D721Med (cell line): Measurements from ENCODE around the gene RCVRN.

ENCODE experiments used
- DNase-seq: peaks from one replicate; pipeline ENCODE4 v3.0.0; 2011; ENCODE audit warnings: low spot score; ENCODE audit not compliant: insufficient read length
- FAIRE-seq: peaks from 2 replicates; lab custom pipeline; 2011; peaks lifted over from hg19 to GRCh38; lab: Jason Lieb, UNC
- TF ChIP-seq, protein P1 (sequence below): IDR thresholded peaks from 2 replicates; pipeline ENCODE4 v1.5.1; 2012; ENCODE audit warnings: mild to moderate bottlenecking, control low read depth; ENCODE audit not compliant: insufficient read depth; ENCODE audit errors: missing control alignments

RCVRN gene

DNA sequence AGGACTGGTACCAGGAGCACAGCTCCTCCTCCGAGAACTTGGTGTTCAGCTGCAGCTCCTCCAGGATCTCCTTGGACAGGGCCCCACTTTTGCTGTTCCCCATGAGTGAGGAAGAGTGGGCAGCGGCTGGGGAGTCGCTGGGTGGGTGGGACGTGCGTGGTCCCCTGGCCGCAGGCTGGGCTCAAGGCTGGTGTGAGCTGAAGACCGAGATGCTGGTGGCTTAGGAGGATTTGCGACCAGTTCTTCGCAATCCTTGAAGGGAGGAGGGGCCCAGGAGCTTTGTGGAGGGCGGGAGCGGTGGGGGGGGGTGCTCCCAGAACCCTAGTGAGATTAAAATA, at the start of gene RCVRN:
TSS of gene RCVRN (minus strand) at position 194 of the 338 bp plus-strand sequence. CDS start at position 103, 91 bp downstream.
- FAIRE-seq, result no peak
- TF ChIP-seq, protein P1, sequence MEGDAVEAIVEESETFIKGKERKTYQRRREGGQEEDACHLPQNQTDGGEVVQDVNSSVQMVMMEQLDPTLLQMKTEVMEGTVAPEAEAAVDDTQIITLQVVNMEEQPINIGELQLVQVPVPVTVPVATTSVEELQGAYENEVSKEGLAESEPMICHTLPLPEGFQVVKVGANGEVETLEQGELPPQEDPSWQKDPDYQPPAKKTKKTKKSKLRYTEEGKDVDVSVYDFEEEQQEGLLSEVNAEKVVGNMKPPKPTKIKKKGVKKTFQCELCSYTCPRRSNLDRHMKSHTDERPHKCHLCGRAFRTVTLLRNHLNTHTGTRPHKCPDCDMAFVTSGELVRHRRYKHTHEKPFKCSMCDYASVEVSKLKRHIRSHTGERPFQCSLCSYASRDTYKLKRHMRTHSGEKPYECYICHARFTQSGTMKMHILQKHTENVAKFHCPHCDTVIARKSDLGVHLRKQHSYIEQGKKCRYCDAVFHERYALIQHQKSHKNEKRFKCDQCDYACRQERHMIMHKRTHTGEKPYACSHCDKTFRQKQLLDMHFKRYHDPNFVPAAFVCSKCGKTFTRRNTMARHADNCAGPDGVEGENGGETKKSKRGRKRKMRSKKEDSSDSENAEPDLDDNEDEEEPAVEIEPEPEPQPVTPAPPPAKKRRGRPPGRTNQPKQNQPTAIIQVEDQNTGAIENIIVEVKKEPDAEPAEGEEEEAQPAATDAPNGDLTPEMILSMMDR, result no peak
- no peak for DNase-seq

DNA sequence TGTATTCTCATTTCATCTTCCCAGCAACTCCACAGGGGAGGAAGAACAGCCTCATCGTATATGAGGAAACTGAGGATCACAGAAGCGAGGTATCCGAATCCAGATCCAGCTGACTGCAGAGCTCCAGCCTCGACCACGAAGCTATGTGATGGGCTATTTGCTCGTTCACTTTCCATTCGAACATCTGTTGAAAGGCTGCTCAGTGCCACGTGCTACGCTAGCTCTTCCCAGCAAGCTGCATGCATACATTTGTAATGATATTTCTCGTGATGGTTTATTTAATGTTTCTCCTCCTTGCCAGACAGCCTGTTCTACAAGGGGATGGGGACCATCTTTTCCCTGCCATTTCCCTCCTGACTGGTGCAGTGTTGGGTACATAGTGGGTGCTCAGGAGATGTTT, 48.4 kb upstream of the RCVRN start:
- TF ChIP-seq, protein P1, result no peak
- FAIRE-seq (no peak), DNase-seq (no peak)

DNA sequence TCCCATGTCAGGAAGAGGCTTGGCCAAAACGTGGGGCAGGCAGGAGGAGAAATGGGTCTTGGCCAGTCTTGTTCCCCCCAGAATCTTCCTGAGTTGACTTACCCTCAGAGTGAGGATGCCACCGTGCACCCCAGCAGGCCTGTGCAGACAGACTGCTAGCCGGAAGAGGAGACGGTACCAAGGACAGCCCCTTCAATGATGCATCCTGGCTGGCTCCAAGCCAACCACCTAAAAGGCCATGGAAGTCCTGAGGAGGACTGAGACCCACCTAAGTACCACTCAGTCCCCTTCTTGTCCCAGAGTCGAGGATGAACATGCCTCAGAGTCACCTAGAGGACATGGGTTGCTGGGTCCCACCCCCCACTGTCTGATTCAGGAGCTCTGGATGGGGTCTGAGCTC, 46.7 kb upstream of the RCVRN start:
- FAIRE-seq (no peak), DNase-seq (no peak)
- TF ChIP-seq, protein P1, result no peak

GRCh38 chr17:9948928-9949327, 43.9 kb upstream of the RCVRN start:
- no peak for DNase-seq
- TF ChIP-seq, protein P1, result no peak
- FAIRE-seq, result no peak

DNA sequence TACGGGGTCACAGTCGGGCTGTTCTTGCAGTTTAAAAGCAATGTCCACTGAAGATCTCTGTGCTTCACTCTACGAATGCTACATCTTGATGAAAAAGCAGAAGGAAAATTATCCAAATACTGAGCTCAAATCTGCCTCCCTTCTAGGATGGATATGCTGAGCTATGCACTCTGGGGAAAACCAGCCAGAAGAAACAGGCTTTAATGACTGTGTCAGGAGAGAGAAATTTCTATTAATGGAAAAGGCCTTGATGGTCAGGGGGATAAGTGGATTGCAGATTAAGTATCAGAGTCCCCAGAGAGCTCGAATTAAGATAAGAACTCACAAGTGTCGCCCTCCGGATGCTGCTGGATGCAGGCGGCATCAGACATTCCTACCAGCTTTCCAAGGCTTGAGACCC, 39.6 kb upstream of the RCVRN start:
- TF ChIP-seq, protein P1, result no peak
- FAIRE-seq (no peak), DNase-seq (no peak)

DNA sequence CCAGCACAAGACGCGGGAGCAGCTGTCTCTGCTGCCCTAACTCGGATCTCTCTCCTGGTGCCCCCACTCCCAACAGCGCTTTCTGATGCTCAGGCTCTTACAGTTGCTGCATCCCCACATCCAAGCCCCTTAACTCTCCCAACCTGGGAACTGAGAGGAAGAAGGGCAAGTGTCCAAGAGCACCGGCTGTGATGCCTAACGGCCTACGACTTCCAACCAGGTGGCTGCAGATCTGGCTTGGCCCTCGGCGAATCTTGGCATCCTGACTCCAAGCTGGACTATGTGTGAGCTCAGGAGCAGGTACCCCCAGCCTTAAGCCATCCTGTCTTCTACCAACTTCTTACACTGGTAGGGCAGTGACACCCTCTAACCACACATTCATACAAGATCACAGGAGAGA, 38.3 kb upstream of the RCVRN start:
- TF ChIP-seq, protein P1, result no peak
- DNase-seq (no peak), FAIRE-seq (no peak)

DNA sequence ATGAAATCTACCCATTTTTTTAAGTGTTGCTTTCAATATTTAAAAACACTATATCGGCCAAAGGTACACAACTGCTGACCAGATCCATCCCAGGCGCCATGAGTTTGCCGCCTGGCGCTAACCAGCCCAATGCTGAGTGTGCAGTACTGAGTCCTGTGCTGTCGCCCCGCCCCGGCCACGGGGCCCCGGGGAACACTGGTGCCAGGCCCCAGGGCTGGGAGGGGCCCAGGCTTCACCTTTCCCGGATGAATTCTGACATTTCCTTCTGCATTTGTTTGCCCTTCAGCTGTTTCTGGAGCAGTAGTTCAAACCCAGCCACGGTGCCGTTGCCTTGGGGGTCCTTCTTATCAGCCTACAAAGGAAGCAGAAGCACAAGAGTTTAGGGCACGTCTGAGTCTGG, 37.8 kb upstream of the RCVRN start:
- no peak for FAIRE-seq
- DNase-seq, result no peak

More for the DNA sequence above, 37.8 kb upstream of the RCVRN start:
- TF ChIP-seq, protein P1, result no peak
